MM.1S (cell line): ENCODE data around the gene ZNF3.
A peak's percentile ranks its signal among the peaks of the same experiment; 100 is the strongest.

Experiments
- DNase-seq: peaks from one replicate; pipeline ENCODE4 v3.0.0-alpha.2; 2015
- H2AFZ ChIP-seq: fragments of 300-600 bp; sonication (generic); 2 replicates; pipeline ENCODE4 v1.6.0; 2016; ENCODE audit warnings: antibody characterized with exemption, low read length
- H3F3A ChIP-seq: fragments of 300-600 bp; sonication (generic); 2 replicates; pipeline ENCODE4 v1.6.1; 2016; ENCODE audit warnings: mild to moderate bottlenecking, antibody characterized with exemption, low read length, moderate library complexity, mixed read lengths; ENCODE audit not compliant: insufficient read depth
- H3K27ac ChIP-seq: fragments of 300-600 bp; sonication (generic); 2 replicates; pipeline ENCODE4 v1.5.1; 2016; ENCODE audit warnings: mild to moderate bottlenecking, low read length
- H3K27me3 ChIP-seq: fragments of 300-600 bp; sonication (generic); replicated peaks from 2 replicates; pipeline ENCODE4 v1.6.0; 2016; ENCODE audit warnings: low read length; ENCODE audit not compliant: insufficient read depth
- H3K36me3 ChIP-seq: fragments of 300-600 bp; sonication (generic); replicated peaks from 2 replicates; pipeline ENCODE4 v1.6.1; 2016; ENCODE audit warnings: mild to moderate bottlenecking, low read length, mixed read lengths; ENCODE audit not compliant: insufficient read depth
- H3K4me1 ChIP-seq: fragments of 300-600 bp; sonication (generic); 2 replicates; pipeline ENCODE4 v1.6.1; 2016; ENCODE audit warnings: low read length, mixed read lengths
- H3K4me2 ChIP-seq: fragments of 300-600 bp; sonication (generic); 2 replicates; pipeline ENCODE4 v1.6.0; 2016; ENCODE audit warnings: low read depth, low read length
- H3K4me3 ChIP-seq: fragments of 300-600 bp; sonication (generic); 2 replicates; pipeline ENCODE4 v1.5.1; 2016; ENCODE audit warnings: low read length, mixed read lengths
- H3K79me2 ChIP-seq: fragments of 300-600 bp; sonication (generic); 2 replicates; pipeline ENCODE4 v1.6.1; 2016; ENCODE audit warnings: mixed run types, low read length, mixed read lengths
- H3K9ac ChIP-seq: fragments of 300-600 bp; sonication (generic); 2 replicates; pipeline ENCODE4 v1.6.1; 2016; ENCODE audit warnings: low read length, mixed read lengths
- H3K9me2 ChIP-seq: fragments of 300-600 bp; sonication (generic); replicated peaks from 2 replicates; pipeline ENCODE4 v1.6.1; 2016; ENCODE audit warnings: mild to moderate bottlenecking, low read length, mixed read lengths; ENCODE audit not compliant: insufficient read depth
- H3K9me3 ChIP-seq: fragments of 300-600 bp; sonication (generic); replicated peaks from 2 replicates; pipeline ENCODE4 v1.6.1; 2016; ENCODE audit warnings: mild to moderate bottlenecking, low read length, mixed read lengths; ENCODE audit not compliant: insufficient read depth
- H4K20me1 ChIP-seq: fragments of 300-600 bp; sonication (generic); 2 replicates; pipeline ENCODE4 v1.6.1; 2016; ENCODE audit warnings: mild to moderate bottlenecking, low read length, moderate library complexity, mixed read lengths; ENCODE audit not compliant: insufficient read depth
- EZH2 ChIP-seq: fragments of 300-600 bp; sonication (generic); optimal IDR thresholded peaks from 2 replicates; pipeline ENCODE3; 2017; ENCODE audit warnings: low read depth, mild to moderate bottlenecking, antibody characterized with exemption, low read length, mixed read lengths
- EZH2phosphoT487 ChIP-seq: fragments of 300-600 bp; sonication (generic); IDR thresholded peaks from 2 replicates; pipeline ENCODE4 v1.6.1; 2018; ENCODE audit warnings: antibody characterized with exemption, low read length
- TF ChIP-seq, protein P1 (sequence below): fragments of 300-600 bp; sonication (generic); IDR thresholded peaks from 2 replicates; pipeline ENCODE4 v1.5.1; 2016; ENCODE audit warnings: antibody characterized with exemption, low read length, mixed read lengths

ZNF3 gene

DNA sequence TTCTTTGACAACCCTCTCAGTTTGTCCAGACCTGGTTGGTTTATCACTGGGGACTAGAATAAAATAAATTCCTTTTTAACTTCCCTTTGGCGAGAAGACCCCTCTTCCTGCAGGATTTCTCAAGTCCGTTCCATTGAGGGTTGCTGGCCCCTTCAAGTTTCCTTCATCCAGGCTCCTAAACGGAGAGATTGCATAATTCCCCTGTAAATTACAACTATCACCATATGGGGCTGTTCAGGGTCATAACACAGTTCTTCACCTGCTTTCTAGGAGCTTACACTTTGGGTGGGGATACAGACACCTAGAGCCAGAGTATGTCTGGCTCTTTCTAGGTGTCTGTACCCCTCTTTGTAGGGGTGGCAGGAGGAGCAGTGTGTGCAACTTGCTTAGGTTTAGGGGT is 4.0 kb upstream of the ZNF3 start:
- Histone ChIP-seq H2AFZ (no peak overlapping the region), H3K27ac (no peak overlapping the region), H3K79me2 (peaks cover 30% of the 10 kb centered on the region), H4K20me1 (no peaks in the 10 kb centered on the region), H3K4me2 (no peak overlapping the region), H3K4me3 (no peak overlapping the region), H3K9ac (no peak overlapping the region), H3K27me3 (no peaks in the 10 kb centered on the region), H3K4me1 (peaks cover 14% of the 10 kb centered on the region), H3F3A (peaks cover 18% of the 10 kb centered on the region), H3K9me3 (no peaks in the 10 kb centered on the region), H3K9me2 (no peaks in the 10 kb centered on the region), H3K36me3 (no peaks in the 10 kb centered on the region)
- no peak for DNase-seq
- TF ChIP-seq EZH2 (no peak), EZH2phosphoT487 (no peak)
- TF ChIP-seq, protein P1, sequence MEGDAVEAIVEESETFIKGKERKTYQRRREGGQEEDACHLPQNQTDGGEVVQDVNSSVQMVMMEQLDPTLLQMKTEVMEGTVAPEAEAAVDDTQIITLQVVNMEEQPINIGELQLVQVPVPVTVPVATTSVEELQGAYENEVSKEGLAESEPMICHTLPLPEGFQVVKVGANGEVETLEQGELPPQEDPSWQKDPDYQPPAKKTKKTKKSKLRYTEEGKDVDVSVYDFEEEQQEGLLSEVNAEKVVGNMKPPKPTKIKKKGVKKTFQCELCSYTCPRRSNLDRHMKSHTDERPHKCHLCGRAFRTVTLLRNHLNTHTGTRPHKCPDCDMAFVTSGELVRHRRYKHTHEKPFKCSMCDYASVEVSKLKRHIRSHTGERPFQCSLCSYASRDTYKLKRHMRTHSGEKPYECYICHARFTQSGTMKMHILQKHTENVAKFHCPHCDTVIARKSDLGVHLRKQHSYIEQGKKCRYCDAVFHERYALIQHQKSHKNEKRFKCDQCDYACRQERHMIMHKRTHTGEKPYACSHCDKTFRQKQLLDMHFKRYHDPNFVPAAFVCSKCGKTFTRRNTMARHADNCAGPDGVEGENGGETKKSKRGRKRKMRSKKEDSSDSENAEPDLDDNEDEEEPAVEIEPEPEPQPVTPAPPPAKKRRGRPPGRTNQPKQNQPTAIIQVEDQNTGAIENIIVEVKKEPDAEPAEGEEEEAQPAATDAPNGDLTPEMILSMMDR: no peak

DNA sequence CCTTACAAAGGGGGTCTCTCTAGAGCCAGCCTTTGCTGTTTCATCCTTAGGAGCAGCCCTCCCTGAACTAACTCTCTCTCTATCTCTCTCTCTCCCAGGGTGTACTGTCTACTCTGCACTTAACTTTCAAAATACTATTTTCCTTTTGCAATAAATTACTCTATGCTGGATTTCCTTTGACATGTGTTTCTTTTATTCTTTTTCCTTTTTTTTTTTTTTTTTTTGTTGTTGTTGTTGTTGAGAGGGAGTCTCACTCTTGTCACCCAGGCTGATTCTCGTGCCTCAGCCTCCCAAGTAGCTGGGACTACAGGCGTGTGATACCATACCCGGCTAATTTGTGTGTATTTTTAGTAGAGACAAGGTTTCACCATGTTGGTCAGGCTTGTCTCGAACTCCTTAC is 1.5 kb upstream of the ZNF3 start:
- H3F3A ChIP-seq: peaks cover 14% of the 10 kb centered on the region
- H3K4me3 ChIP-seq: no peak overlapping the region
- 0 out of 2 replicates have a peak overlapping the region, but pooled peaks have one; percentile 19 for H3K9ac ChIP-seq
- H3K9me2 ChIP-seq: no peaks in the 10 kb centered on the region
- no peaks in the 10 kb centered on the region for H3K27me3 ChIP-seq
- 0 out of 2 replicates have a peak, but pooled peaks cover 5% of the 10 kb centered on the region for H3K36me3 ChIP-seq
- TF ChIP-seq EZH2 (no peak), EZH2phosphoT487 (no peak)
- TF ChIP-seq, protein P1: no peak
- H3K9me3 ChIP-seq: no peaks in the 10 kb centered on the region
- peak overlapping the region; percentile 27; the same call in 1 of the 2 replicates for H2AFZ ChIP-seq
- peaks cover 34% of the 10 kb centered on the region for H3K79me2 ChIP-seq
- no peak for DNase-seq
- peak overlapping the region; percentile 57; the same call in 1 of the 2 replicates for H3K4me2 ChIP-seq
- H4K20me1 ChIP-seq: no peaks in the 10 kb centered on the region
- peak overlapping the region; percentile 93; the same call in 1 of the 2 replicates for H3K27ac ChIP-seq
- peaks cover 11% of the 10 kb centered on the region for H3K4me1 ChIP-seq

DNA sequence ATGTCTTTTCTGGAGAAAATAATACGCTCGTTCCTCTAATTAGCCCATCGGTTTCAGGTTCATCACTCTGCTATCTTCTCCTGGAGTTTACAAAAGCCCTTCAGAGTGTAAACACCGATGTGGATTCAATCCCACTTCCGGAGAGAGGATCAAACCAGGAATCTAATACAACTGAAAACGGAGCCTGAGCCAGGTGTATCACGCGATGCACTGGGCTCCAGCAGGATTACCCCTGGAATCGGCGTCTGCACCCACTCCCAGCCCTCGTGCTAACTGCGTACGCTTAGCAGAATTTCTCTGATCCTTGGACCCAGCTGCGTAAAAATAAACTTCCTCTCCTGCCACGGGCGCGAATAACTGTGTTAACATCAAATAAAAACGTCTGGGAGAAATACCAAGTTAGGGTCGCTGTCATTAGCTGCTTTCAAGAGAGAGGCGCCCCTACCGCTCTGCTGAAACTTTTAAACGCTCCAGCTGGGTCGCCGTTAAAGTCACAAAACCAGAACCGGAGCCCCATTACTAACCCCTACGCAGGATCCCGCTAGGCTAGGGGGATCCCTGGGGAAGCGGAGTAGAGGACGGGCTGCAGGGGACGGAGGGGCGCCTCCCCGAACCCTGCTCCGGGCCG is 502 bp downstream of the ZNF3 start:
- no peak for TF ChIP-seq EZH2
- TF ChIP-seq, protein P1: no peak
- TF ChIP-seq EZH2phosphoT487: no peak
- Histone ChIP-seq H3K27ac (peak overlapping the region; percentile 93; the same call in 1 of the 2 replicates), H3K9ac (peak overlapping the region; percentile 92), H3K4me1 (peaks cover 11% of the 10 kb centered on the region), H3K4me3 (peak overlapping the region; percentile 94), H2AFZ (peak overlapping the region; percentile 46), H4K20me1 (no peaks in the 10 kb centered on the region), H3K79me2 (peaks cover 48% of the 10 kb centered on the region), H3F3A (peaks cover 17% of the 10 kb centered on the region), H3K4me2 (peak overlapping the region; percentile 98), H3K27me3 (no peaks in the 10 kb centered on the region), H3K9me2 (no peaks in the 10 kb centered on the region), H3K36me3 (peaks cover 13% of the 10 kb centered on the region; the same call in 1 of the 2 replicates), H3K9me3 (no peaks in the 10 kb centered on the region)
- no peak for DNase-seq
